Measurements from ENCODE around the gene RASA2.

- TF ChIP-seq POLR2AphosphoS5 (IDR thresholded peaks at IDR 0.05; ENCODE audit: low read depth) = no peak
- TF ChIP-seq EZH2 (IDR thresholded peaks at IDR 0.05; ENCODE audit: low read depth, unreplicated experiment) = no peak
- no peak for TF ChIP-seq CTCF (conservative IDR thresholded peaks at IDR 0.05; ENCODE audit: low read depth in 2 of 2)
Measured at GRCh38 chr3:141542202-141542969, 55.6 kb downstream of the RASA2 start.

Measured in GM23338 (cell line).